K562 (cell line): ENCODE data around the gene KCTD8.

Experiments
- BRD4 ChIP-seq: fragments of 200-600 bp; sonication (generic); IDR thresholded peaks from 2 replicates; pipeline ENCODE4 v1.6.1; 2017; ENCODE audit warnings: inconsistent platforms
- TF ChIP-seq, protein P1 (sequence below), 3 experiments: IDR thresholded peaks in 2 of 3; conservative IDR thresholded peaks in 1 of 3; 2 replicates each; pipeline ENCODE4 v1.5.1; 2011 to 2012; ENCODE audit warnings: low read length in 3 of 3, mild to moderate bottlenecking in 3 of 3, control low read depth in 2 of 3, improper control_type of control experiment in 1 of 3, inconsistent platforms in 1 of 3, low read depth in 1 of 3, mixed read lengths in 1 of 3, moderate library complexity in 1 of 3; ENCODE audit not compliant: insufficient read depth in 2 of 3

DNA sequence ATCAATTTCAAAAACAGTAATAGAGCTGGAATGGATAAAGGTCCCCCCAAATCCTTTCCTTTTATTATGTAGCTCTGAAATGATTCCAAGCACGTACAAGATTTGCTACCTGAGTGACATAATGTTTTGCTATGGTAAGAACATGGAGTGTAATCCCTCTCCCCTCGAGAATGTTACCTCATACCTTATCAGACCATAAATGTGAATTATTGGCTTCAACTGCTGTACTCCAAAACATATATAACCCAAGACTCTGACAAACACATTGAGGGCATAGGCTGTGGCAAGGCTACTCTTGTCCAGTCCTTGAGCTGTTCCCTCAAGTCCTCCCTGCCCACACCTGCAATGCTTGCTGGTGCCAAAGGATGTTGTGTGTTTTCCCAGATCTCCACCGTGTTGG, 286.9 kb downstream of the KCTD8 start:
- TF ChIP-seq BRD4: no peak
- TF ChIP-seq, protein P1, sequence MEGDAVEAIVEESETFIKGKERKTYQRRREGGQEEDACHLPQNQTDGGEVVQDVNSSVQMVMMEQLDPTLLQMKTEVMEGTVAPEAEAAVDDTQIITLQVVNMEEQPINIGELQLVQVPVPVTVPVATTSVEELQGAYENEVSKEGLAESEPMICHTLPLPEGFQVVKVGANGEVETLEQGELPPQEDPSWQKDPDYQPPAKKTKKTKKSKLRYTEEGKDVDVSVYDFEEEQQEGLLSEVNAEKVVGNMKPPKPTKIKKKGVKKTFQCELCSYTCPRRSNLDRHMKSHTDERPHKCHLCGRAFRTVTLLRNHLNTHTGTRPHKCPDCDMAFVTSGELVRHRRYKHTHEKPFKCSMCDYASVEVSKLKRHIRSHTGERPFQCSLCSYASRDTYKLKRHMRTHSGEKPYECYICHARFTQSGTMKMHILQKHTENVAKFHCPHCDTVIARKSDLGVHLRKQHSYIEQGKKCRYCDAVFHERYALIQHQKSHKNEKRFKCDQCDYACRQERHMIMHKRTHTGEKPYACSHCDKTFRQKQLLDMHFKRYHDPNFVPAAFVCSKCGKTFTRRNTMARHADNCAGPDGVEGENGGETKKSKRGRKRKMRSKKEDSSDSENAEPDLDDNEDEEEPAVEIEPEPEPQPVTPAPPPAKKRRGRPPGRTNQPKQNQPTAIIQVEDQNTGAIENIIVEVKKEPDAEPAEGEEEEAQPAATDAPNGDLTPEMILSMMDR (IDR thresholded peaks at IDR 0.05 in 2 of 3, conservative IDR thresholded peaks at IDR 0.05 in 1 of 3; ENCODE audit: insufficient read depth in 2 of 3, low read depth in 1 of 3, low read length in 3 of 3): no peak
